Ovary (tissue), 3 donors: Measurements from ENCODE around the gene SORBS1.

Experiments
- POLR2A ChIP-seq: fragments of 450-650 bp; IDR thresholded peaks from one replicate; pipeline ENCODE4 v1.6.1; 2017; ENCODE audit warnings: antibody characterized with exemption, mild to moderate bottlenecking, moderate library complexity
- TF ChIP-seq, protein P1 (sequence below), 3 donors: fragments of 450-650 bp in 2 of 3; fragments of 200-600 bp in 1 of 3; IDR thresholded peaks; one replicate each; pipeline versions ENCODE4 v1.5.1 to v1.8.0; 2016 to 2022; ENCODE audit warnings: antibody characterized with exemption in 3 of 3, mild to moderate bottlenecking in 1 of 3
- donor health status: DM: no; HTN: no; CAD: no.

GRCh38 chr10:95326396-95326795, 234.8 kb downstream of the SORBS1 start:
- TF ChIP-seq POLR2A: no peak
- TF ChIP-seq, protein P1, sequence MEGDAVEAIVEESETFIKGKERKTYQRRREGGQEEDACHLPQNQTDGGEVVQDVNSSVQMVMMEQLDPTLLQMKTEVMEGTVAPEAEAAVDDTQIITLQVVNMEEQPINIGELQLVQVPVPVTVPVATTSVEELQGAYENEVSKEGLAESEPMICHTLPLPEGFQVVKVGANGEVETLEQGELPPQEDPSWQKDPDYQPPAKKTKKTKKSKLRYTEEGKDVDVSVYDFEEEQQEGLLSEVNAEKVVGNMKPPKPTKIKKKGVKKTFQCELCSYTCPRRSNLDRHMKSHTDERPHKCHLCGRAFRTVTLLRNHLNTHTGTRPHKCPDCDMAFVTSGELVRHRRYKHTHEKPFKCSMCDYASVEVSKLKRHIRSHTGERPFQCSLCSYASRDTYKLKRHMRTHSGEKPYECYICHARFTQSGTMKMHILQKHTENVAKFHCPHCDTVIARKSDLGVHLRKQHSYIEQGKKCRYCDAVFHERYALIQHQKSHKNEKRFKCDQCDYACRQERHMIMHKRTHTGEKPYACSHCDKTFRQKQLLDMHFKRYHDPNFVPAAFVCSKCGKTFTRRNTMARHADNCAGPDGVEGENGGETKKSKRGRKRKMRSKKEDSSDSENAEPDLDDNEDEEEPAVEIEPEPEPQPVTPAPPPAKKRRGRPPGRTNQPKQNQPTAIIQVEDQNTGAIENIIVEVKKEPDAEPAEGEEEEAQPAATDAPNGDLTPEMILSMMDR (IDR thresholded peaks at IDR 0.05): no peak
